ENCODE measurements around the gene CCDC181. TPM values are rescaled to one million over a fixed set of nuclear protein-coding genes. Genes with fewer than 3 reads are reported as not detected.

The CCDC181 gene
- 1.5 TPM for total RNA-seq

GRCh38 chr1:169427081-169427641 is at the start of gene CCDC181:
Gene CCDC181 (minus strand): TSS chr1:169427474. CDS start chr1:169424927, 2,547 bp downstream.

GRCh38 chr1:169367686-169368405 is 59.4 kb downstream of the CCDC181 start, which contains the start of the genes BLZF1 and NME7:
Gene BLZF1 (plus strand): TSS chr1:169368195. CDS start chr1:169369523, 1,328 bp downstream.
Gene NME7 (minus strand): TSS chr1:169367797. CDS start chr1:169367710, 87 bp downstream.

Small RNAs within 50 kb of the gene (small RNA-seq; reads per million reads assigned to genes)
- gene AL021068.2 (ENCODE audit: low replicate concordance), result not detected

Other genes starting within 250 kb of the CCDC181 start
- gene NME7, start 59.7 kb downstream of the CCDC181 start, total RNA-seq, result 27.9 TPM
- gene BLZF1, start 59.3 kb downstream of the CCDC181 start, total RNA-seq, result 16.7 TPM
- gene SLC19A2, start 58.5 kb upstream of the CCDC181 start, total RNA-seq, result 26.4 TPM
- gene F5, start 159.0 kb upstream of the CCDC181 start, total RNA-seq, result 3.0 TPM
- 6.8 TPM for gene SELP, start 202.7 kb upstream of the CCDC181 start, total RNA-seq